ENCODE measurements around the gene RETREG1. TPM values are rescaled to one million over a fixed set of nuclear protein-coding genes. Genes with fewer than 3 reads are reported as not detected.

Gene RETREG1
- total RNA-seq, 1 donor from 2014 or later = 0.91 TPM

DNA sequence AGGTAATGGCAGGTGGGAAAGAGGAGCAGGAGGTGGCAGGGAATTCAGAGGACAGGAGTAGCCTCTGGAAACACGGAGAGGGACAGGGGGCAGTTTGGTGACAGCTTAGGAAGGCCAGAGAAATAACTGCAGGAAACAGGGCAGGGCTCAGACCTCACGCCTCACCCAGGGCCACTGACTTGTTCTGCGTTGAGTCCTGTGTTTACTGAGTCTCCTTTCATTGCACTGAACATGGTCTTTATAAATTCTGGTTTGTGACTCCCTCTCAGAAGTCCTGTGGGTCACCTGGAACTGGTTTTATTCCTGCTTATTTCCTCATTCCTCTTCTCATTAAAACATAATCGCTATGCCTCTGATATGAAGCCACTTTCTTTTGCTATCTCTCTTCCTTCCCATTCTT lies 96.0 kb downstream of the RETREG1 start:
- TF ChIP-seq, protein P1, sequence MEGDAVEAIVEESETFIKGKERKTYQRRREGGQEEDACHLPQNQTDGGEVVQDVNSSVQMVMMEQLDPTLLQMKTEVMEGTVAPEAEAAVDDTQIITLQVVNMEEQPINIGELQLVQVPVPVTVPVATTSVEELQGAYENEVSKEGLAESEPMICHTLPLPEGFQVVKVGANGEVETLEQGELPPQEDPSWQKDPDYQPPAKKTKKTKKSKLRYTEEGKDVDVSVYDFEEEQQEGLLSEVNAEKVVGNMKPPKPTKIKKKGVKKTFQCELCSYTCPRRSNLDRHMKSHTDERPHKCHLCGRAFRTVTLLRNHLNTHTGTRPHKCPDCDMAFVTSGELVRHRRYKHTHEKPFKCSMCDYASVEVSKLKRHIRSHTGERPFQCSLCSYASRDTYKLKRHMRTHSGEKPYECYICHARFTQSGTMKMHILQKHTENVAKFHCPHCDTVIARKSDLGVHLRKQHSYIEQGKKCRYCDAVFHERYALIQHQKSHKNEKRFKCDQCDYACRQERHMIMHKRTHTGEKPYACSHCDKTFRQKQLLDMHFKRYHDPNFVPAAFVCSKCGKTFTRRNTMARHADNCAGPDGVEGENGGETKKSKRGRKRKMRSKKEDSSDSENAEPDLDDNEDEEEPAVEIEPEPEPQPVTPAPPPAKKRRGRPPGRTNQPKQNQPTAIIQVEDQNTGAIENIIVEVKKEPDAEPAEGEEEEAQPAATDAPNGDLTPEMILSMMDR (IDR thresholded peaks at IDR 0.05) = no peak
- Mint-ChIP-seq H3K27ac (ENCODE audit: unreplicated experiment) (no peak overlapping the region), H3K36me3 (ENCODE audit: unreplicated experiment) (no peaks in the 10 kb centered on the region), H3K4me3 (ENCODE audit: unreplicated experiment) (no peak overlapping the region), H3K9me3 (ENCODE audit: unreplicated experiment) (no peaks in the 10 kb centered on the region), H3K27me3 (ENCODE audit: unreplicated experiment) (peaks cover 49% of the 10 kb centered on the region), H3K4me1 (ENCODE audit: unreplicated experiment) (no peaks in the 10 kb centered on the region)
- DNase-seq (ENCODE audit: extremely low spot score, unreplicated experiment) = no peak

DNA sequence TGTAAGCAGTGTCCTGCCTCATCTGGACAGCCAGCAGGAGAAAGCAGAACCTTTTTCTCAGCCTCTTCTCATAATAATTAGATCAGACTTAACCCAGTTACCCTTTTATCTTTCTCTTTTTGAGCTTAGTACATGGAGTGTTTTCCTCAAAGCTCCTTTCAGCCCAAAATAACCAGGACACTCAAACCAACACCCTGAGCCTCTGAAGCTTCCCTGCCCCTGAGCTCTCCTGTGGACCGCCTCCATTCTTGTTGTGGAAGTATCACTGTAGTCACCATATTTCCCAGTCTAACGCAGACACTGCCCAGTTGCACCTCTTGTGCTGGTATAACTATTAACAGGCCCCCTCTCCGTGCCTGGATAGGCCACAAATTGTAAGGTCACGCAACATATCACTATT lies 97.4 kb downstream of the RETREG1 start:
- Mint-ChIP-seq H3K27me3 (ENCODE audit: unreplicated experiment) (peaks cover 56% of the 10 kb centered on the region), H3K36me3 (ENCODE audit: unreplicated experiment) (no peaks in the 10 kb centered on the region), H3K4me3 (ENCODE audit: unreplicated experiment) (no peak overlapping the region), H3K9me3 (ENCODE audit: unreplicated experiment) (no peaks in the 10 kb centered on the region), H3K4me1 (ENCODE audit: unreplicated experiment) (no peaks in the 10 kb centered on the region), H3K27ac (ENCODE audit: unreplicated experiment) (no peak overlapping the region)
- TF ChIP-seq, protein P1 (IDR thresholded peaks at IDR 0.05) = no peak
- no peak for DNase-seq (ENCODE audit: extremely low spot score, unreplicated experiment)

GRCh38 chr5:16518606-16519005 lies 98.2 kb downstream of the RETREG1 start:
- Mint-ChIP-seq H3K27ac (ENCODE audit: unreplicated experiment) (no peak overlapping the region), H3K9me3 (ENCODE audit: unreplicated experiment) (no peaks in the 10 kb centered on the region), H3K27me3 (ENCODE audit: unreplicated experiment) (peaks cover 48% of the 10 kb centered on the region), H3K36me3 (ENCODE audit: unreplicated experiment) (no peaks in the 10 kb centered on the region), H3K4me1 (ENCODE audit: unreplicated experiment) (no peaks in the 10 kb centered on the region), H3K4me3 (ENCODE audit: unreplicated experiment) (no peak overlapping the region)
- TF ChIP-seq, protein P1 (IDR thresholded peaks at IDR 0.05) = no peak
- no peak for DNase-seq (ENCODE audit: extremely low spot score, unreplicated experiment)

DNA sequence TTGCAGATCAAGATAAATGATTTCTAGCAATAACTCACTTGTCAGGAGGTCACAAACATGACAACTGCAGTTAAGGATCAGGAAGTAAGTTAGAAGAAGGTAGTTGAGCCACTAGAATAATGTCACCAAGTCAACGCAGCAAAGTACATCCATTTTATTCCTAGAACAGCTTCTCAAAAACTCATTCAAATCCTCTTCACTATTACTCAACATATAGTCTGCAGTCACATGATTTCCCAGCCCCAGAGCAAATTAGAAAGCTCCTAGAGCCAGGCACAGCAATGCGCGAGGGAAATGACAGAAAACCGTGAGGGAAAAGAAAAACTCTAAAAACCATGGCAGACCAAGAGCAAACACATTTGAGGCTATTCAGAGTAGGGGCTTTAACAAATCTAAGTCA lies 101.3 kb downstream of the RETREG1 start:
- TF ChIP-seq, protein P1 (IDR thresholded peaks at IDR 0.05) = no peak
- no peak overlapping the region for H3K4me3 Mint-ChIP-seq (ENCODE audit: unreplicated experiment)
- H3K36me3 Mint-ChIP-seq (ENCODE audit: unreplicated experiment) = no peaks in the 10 kb centered on the region
- H3K4me1 Mint-ChIP-seq (ENCODE audit: unreplicated experiment) = no peaks in the 10 kb centered on the region
- DNase-seq (ENCODE audit: extremely low spot score, unreplicated experiment) = no peak
- no peak overlapping the region for H3K27ac Mint-ChIP-seq (ENCODE audit: unreplicated experiment)
- peaks cover 26% of the 10 kb centered on the region for H3K27me3 Mint-ChIP-seq (ENCODE audit: unreplicated experiment)
- no peaks in the 10 kb centered on the region for H3K9me3 Mint-ChIP-seq (ENCODE audit: unreplicated experiment)

DNA sequence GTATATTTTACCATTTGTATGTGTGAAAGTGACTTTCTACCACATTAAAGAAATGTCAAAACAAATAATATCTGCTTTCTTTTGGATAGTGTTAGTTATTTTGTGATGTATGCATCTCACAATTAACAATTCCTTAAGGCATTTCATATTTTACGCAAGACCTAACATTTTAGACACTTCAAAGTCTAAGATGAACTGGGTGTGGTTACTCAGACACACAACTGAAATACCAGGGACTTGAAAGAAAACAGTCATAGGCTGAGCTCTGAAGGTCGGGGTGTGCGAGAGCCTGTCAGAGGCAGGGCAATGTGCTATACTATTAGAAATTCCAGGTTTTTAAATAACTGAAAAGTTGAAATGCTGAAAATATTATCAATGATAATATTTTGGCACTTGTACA lies 106.7 kb downstream of the RETREG1 start:
- DNase-seq (ENCODE audit: extremely low spot score, unreplicated experiment) = no peak
- no peaks in the 10 kb centered on the region for H3K36me3 Mint-ChIP-seq (ENCODE audit: unreplicated experiment)
- TF ChIP-seq, protein P1 (IDR thresholded peaks at IDR 0.05) = no peak
- no peak overlapping the region for H3K27ac Mint-ChIP-seq (ENCODE audit: unreplicated experiment)
- H3K27me3 Mint-ChIP-seq (ENCODE audit: unreplicated experiment) = peaks cover 4% of the 10 kb centered on the region
- H3K9me3 Mint-ChIP-seq (ENCODE audit: unreplicated experiment) = no peaks in the 10 kb centered on the region
- peaks cover 26% of the 10 kb centered on the region for H3K4me1 Mint-ChIP-seq (ENCODE audit: unreplicated experiment)
- H3K4me3 Mint-ChIP-seq (ENCODE audit: unreplicated experiment) = no peak overlapping the region
